GM12891 (cell line): ENCODE results near the gene MBNL2.

Experiments used
- POLR2A ChIP-seq: IDR thresholded peaks from 2 replicates; pipeline ENCODE4 v1.6.1; 2011; ENCODE audit warnings: low read depth, low read length, control low read depth
- POU2F2 ChIP-seq: IDR thresholded peaks from 2 replicates; pipeline ENCODE4 v1.6.1; 2011; ENCODE audit warnings: low read depth, mild to moderate bottlenecking, control low read depth, low read length, moderate library complexity

- no peak for TF ChIP-seq POLR2A
- no peak for TF ChIP-seq POU2F2
Measured at GRCh38 chr13:97324115-97324514, 102.0 kb downstream of the MBNL2 start.
